HTERT RPE-1 (cell line): Measurements from ENCODE around the gene HOXB8.

ENCODE experiments used
- in situ Hi-C: fragments of 300-500 bp; cut with MboI; formaldehyde crosslinking; loops from 4 replicates; pipeline ENCODE4 v1.14.3; 2020; ENCODE audit warnings: low sequenced_read_pairs

HOXB8 gene

DNA sequence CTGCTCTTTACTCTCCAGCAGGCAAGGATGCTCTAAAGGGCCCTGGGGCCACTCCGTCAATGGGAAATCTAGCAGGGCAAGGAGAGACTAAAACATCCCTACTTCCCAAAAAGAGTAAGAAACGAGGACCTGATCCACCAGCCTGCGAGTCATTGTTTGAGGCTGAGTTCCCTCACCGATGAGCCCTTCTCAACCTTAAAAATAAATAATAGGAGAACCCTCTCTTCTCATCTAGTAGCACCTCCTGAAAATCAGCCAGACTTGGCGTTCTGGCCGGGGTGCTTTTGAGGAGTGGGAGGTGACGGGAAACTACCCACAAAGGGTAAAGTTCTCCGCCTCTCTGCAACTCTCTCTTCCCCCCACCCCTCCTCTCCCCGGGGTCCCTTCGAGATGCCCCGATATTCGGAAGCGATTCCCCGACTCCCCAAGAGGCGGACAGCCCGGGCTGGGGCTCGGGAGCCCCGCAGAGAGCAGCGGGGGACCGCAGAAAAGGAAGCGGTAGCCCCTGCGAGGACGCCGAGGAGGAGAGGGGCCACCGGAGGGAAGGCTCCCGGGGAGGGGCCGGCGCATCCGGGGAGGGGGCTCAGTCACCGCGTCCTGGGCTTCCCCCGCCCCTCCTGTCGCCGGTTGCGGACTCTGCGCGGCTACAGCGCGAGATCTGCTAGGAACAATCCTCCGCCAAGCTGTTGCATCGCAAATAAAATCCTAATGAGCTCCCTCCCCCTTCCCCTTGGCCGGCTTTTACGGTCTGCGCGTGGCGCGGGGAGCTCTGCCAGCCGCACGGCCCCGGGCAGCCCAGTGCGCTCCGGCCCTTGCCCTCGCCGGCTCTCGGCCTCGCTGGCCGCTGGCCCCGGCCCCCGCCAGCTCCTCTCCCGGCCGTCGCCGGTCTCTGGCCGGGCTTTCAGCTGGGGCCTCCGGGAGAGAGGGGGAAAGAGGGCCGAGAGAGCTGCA lies 9.7 kb upstream of the HOXB8 start:
- in situ Hi-C loops: no loop called here

DNA sequence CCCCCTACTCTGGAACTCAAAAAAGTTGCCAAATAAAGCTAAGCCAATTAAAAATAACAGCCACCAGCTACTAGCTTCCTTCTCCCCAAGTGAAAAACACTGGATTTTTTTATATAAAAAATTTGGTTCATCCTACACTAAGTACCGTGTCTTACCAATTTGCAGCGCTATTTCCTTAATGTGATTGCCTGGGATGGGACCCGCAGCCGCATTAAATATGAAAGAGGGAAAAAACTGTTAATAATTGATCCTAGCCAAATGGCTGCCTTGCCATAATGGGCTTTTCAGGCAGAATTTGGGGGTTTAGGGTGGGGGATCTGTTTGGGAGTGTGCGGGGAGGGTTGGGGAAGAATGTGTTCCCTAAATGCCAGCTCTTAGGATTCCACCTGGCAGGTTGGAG lies 9.0 kb upstream of the HOXB8 start:
- in situ Hi-C loops: no loop called here

DNA sequence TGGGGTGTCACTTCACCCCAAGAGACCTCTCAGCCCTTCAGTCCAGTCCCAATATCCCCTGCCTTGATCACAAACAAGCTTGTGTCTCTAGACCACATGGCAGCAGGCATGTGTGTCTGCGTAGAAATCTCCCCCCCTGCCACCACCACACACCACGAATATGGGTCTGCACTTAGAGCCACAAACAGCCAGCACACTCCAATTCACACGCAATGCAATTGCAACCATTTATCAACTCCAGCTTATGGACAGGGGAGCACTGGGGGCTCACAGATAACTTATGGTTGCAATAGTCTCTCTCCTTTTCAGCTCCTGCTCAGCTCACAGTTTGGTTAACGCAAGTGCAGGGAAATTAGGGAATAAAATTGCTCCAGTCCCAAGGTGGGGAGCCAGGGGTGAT lies 8.5 kb upstream of the HOXB8 start:
- in situ Hi-C loops: no loop called here

DNA sequence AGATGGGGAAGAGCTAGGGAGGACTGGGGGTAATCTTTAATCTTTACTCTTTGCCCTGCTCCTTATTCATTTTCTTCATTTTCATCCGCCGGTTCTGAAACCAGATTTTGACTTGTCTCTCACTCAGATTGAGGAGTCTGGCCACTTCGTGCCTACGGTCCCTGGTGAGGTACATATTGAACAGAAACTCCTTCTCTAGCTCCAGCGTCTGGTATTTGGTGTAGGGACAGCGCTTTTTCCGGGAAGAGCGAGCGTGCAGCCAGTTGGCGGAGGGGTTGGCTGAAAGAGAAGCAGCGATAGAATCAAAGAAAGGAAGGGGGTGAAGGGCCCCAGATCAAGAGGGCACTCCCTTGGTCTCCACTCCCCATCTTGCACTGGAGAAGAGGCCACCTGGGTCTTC lies 7.8 kb upstream of the HOXB8 start:
- in situ Hi-C loops: no loop called here

DNA sequence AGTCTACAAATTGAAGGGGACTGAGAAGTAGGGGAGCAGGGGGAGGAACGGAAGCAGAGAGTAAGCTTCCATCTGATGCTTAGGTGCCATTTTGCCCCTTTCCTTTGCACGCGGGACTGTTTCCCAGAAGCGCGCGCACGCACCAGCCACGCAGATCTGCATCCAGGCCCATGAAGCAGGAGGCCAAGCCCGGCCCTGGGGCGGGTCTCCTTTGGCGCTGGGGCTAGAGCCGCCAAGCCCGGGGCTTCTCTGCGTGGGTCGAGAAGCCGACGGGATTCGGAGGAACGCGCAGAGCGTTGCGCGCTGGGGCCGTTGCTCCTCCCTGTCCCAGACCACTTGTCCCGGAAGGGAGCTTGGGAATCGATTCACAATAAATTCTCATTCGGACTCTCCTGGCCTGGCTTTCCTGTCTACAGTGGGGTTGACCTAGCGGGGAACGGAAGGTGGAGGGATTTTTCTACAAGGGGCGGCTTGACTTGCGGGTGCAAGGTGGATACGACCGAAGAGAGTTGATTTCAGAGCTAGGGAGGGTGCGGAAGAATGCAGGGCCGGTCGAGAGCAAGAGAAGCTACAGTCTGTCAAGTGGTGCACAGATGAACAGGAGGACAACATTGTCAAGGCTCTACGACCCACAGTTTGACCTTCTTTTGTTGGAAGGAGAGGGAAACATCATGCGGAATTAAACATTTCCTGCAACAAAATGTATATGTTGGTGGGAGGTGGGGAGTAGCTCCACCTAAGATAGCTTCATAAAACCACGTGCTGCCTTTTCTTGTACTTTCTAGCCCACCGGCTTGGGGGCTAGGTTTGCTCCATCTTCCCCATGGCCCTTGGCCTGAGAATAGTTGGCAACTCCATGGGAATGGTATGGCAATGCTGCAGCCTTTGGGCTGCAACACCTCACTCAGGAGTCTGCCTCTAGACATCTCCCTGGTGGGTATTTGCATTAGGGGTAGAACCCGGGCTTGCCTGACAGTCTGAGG lies 6.6 kb upstream of the HOXB8 start:
- in situ Hi-C loops: no loop called here

DNA sequence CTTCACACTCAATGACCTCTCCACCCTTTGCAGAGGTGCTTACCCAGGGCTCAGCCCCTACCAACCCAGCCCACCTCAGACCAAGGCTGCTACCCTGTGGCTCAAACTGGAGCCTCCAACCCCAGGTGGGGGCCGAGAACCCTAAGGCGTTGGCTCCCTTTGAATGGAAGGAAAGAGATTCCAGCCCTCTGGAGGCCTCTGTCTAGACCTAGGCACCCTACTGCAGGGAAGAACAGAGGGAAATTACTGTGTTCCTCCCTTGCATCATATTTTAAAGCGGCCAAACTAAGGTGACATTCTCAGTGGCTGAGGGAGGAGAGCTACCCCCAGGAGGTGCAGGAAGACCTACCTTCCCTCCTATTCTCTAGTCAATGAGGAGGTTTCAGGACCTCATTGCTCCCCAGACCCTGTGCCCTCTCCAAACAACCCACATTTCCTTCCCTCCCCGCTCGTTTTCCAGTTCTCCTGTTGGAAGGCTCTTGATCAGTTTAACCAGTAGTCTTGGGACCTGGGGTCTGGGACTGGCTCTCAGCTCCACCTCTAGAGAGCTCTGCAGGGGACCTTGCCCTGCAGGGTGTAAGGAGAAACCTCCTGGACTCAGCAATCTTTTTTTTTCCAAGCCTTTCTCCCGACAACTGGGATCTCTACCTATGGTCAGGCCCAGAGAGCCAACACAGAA lies 5.5 kb upstream of the HOXB8 start:
- in situ Hi-C loops: no loop called here

DNA sequence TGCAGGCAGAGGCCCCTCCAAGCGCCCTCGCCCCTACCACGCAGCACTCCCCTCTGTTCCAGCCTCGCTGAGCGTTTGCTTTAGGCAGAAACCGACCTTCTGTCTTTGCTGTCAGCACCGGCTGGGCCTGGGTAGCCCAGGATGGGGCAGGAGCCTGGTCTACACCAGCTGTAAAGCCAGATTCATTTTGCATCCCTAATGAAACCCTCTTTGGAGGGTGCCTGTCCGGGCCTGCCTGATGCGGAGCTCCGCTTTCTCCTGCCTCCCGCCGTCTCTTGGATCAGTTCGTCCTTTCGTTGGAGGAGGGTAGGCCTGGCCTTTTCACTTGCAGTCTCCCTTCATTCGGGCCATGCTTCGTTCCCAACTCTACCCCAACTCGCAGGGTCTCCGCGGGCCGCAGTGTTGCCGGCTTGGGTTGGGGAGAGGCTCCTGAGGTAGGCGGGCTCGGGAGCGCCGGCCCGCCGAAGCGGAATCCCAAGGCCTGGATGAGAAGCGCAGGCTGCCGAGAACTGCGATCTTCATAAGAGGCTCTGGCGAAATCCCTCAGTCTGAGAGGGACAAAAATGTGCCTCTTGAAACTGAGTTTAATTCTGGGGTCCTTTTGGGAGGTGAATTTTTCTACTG lies 4.8 kb upstream of the HOXB8 start:
- in situ Hi-C loops: no loop called here

DNA sequence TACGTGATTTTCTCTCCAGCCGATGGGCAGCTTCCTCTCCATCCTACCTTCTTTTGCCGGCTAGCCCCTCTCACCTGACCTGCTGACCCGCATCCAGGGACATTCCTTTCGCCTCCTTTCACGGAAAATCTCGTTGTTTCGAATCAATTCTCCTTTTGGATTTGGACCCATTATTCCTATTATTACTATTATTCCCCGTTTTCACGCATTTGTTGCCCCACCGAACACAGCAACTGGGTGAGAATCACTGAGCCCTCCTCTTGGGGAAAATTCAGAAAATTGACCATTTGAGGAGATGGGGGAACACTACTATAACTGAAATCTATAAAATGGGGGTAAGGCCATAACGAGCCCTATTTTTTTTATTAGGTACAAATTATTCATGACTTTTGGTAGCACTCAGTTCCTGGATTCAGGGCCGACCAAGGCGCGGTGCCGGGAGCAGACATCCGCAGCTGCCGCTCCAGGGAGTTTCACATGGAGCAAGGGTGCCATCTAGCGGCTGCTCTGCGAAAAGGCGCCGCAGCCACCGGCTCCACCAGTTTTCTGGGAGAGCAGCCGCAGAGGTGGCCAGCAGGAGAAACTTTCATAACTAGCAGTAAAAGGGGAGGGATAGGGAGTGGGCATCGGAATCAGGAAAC lies 3.3 kb upstream of the HOXB8 start:
- in situ Hi-C loops: no loop called here

DNA sequence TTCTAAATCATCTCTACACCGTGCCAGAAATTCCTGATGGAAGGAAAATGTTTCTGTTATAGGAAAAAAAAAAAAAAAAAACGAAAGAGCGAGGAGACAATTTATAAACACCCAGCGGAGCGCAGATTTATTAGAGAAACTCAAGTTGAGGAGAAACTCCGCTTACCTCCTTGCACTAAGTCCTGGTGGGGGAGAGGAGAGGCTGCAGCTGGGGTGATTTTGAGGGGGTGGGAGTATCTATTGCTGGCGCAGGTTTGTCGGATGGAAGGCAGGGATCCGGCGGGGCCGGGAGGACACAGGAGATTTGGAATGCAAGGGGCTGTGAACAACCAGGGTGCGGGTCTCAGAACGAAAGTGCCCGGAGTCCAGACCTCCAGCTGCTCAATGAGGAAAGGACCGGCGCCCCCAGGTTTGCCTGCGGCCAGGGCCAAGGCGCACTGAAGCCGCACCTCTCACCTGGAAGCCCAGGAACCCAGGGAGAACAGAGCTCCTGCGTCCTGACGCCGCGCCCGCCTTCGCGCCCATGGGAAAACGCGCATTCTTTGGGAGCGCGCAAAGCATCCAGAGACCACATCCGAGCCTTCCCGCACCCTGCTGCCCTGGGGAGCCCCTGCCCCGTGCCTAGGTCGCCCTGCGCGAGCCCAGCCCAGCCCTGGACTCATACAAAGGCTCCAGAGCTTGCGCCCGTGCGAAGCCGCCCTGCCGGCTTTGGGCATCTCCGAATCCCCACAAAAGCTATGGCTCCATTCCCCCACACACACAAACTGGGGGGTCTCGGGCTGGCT lies 2.6 kb upstream of the HOXB8 start:
- in situ Hi-C loops: no loop called here

DNA sequence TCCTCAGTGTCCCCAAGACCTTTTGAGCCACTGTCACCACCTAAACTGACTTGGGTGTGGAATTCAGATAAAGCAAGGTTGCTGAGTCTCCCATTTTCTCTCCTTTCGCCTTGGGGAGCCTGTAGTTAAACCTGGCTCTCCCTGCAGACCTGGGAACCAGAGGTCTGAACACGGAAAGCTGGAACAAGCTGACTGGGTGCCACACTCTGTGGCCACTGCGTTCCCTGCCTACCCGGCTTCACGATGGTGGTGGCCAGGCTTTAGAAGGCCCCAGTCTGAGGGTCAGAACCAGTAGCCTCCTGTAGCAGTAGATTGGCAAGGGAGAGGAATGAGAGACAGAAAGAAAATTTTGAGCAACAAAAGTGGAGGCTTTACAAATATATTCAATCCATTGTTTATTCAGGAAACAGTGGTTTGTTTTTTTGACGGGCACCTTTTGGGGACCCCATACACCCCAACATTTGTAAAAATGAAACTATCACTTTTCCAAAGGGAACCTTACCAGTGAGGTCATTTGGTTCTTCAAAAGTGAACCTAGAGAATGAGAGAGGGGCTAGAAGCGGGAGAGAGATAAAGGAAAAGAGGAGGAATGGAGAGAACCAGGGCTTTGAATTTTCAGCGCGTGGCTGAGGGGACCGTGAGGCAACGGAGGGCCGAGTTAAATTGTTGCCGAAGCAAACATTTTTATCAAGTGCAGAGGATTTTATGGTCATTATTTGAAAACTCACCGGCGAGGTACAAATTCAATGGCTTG lies 1.8 kb upstream of the HOXB8 start:
- in situ Hi-C loops: no loop called here

DNA sequence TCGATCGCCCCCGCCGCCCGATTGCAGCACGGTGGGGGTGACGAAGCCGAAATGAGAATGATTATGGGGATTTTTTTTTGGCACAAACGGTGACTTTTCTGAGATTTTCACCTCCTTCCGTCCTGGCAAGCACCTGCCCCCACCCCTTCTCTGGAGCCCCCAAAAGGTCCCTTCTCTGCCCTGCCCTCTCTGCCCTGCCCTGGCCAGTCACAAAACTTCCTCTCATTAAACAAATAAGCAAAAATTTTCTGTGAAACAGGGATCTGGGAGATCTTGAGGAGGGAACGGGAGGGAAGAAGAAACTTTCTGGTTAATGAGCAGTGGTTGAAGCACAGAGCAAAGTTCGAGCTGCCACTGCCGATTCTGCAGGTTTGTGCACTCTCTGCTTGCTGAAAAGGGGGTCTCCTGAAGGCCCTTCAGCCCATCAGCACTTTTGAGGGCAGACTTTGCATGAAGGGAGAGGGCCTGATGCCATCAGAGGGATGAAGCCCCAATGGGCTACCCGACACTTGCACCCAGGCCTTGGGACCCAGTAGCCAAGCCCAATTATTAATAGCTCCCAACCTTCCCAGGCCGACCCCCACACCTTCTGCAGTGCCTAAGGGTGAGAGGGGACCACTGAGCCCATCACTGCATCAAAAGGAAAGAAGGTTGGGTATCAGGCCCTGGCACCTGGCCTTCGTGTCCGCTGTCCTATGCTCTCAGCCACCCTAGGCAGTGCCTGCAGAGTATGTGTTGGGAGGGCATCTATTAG lies 1.0 kb upstream of the HOXB8 start:
- in situ Hi-C loops: no loop called here

DNA sequence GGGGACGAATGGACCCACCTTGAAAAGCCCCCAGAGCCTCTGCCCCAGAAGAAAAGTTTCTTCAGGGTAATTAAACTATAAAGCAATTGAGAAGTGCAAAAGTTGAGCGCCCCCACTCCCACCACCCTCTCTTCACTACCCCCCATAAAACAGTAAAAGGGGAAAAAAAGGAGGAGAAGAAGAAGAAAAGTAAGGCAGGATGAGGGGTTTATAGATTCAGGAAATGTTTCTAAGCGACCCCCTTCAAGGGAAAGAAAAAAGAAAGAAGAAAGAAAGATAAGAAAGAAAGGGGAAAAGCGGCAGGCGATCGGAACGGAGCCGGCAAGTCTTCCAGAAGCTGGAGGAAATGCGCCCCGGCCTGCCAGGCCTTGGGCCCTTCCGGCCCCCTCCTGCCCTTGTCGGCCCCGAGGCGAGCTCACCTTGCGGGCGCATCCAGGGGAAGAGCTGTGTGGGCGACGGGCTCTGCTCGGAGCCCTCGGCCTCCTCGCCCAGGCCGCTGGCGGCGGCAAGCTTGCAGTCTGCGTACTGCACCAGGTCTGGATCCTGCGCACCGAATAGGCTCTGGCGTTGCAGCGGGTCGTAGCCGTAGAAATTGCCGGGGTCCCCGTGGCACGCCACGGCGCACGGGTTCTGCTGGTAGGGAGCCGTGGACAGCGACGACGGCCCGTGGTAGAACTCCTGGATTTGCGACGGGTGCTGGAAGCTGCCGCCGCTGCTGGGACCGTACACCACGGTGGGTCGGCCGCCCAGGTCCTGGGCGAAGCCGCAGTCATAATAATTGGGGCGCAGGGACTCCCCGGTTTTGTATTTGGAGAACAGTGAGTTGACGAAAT lies 1.0 kb downstream of the HOXB8 start:
- in situ Hi-C loops: no loop called here

DNA sequence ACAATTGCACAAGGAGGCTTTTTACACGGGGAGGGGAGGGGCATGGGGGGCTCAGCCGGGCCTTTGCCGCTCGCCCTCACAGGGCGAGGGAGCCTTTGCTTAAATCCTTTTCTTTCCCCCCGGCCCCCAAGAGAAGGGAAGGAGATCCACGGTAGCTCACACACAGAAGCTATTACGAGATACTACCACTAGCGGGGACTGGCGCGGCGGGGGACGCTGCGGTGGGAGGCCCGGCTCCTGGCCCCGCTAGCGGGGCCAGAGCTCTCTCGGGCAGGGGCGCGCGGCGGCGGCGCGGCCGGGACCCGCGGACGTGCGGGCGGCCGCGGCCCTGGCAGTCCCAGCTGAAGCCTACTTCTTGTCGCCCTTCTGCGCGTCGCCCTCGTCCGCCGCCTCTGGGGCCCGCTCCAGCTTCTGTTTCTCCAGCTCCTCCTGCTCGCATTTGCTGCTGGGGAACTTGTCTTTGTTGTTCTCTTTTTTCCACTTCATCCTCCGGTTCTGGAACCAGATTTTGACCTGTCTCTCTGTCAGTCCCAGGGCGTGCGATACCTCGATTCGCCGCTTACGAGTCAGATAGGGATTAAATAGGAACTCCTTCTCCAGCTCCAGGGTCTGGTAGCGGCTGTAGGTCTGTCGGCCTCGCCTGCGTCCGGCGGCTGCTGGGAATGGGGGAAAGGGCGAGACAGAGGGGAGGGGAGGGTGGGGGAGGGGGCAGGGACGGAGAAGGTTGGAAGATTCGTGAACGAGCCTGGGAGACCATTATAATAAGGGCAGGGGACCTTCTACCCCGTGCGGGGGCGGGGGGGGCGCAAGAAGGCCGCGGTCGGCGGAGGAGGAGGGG lies 2.0 kb downstream of the HOXB8 start:
- in situ Hi-C loops: no loop called here

DNA sequence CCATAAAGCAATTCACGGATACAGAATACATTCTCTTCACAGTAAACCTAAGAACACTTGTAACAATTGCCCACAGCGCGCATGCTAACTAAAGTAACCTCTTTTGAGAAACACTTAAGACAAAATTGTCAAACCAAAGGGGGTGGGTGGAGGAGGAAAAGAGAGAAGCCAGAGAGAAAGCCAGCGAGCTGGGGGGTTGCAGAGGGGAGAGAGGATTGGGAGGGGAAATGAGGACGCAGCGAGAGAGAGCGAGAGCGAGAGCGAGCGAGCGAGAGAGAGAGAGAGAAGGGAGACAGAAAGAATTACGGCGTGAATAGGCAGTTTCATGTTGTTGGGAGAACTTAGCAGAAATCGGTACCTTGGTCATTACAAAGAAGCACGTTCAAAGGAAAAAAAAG lies 2.6 kb downstream of the HOXB8 start:
- in situ Hi-C loops: no loop called here

DNA sequence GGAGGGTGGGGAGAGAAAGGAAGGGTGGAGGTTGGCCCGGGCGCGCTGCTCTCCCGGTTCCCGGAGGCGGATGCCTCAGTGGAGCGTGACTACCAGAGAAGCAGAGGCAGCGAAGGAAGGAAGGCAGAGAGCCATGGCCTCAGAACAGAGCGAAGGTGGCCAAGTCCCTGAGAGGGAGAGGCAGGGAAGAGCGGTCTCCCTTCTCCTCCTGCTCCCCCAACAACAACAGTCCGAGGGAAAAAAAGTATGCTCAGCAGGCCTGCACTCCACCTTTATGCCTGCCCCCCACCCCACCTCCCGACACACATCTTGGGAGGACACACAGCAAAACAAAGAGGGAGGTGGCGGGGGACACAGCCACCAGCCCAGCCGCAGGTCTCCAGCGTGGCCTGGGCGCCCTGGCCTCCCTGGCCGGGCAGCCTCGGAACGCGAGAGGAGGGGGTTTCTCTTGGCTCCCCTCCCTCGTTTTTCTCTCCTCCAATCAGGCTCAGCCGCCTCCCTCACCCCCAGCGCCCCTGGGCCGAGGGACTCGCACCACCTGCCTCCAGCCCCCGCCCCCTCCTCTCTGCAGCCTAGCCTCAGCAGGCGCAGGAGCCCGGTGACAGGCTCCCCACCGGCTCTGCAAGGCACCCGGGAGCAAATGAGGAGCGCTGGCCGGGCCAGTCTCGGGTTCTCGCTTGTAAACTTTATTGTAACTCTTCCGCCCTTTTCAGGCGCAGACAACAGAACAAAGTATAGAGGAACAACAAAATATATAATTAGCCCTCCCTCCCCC lies 3.2 kb downstream of the HOXB8 start:
- in situ Hi-C loops: no loop called here
